K562 (cell line): ENCODE data around the gene MSRB2. TPM values are rescaled to one million over a fixed set of nuclear protein-coding genes. Genes with fewer than 3 reads are reported as not detected.
A peak's percentile ranks its signal among the peaks of the same experiment; 100 is the strongest.

Experiments
- ATAC-seq: fragments of 200-7000 bp; cut with Tn5 transposase; 3 replicates; pipeline ENCODE4 v1.9.1; 2020; ENCODE audit warnings: moderate library complexity
- BruUV-seq: library from RNA; stranded (reverse); fragments of 400-500 nt; replicated peaks from 2 replicates; lab custom pipeline; 2021; lab: Mats Ljungman, UMichigan
- CTCF ChIA-PET: fragments of 300-600 bp; formaldehyde crosslinking; extraction: SDS; loops from one replicate; lab custom pipeline; 2021; ENCODE audit warnings: low intra/inter-chr PET ratio; lab: Yijun Ruan, JAX
- POLR2A ChIA-PET: fragments of 300-600, 350-650 bp; sonication (Branson Sonifier 250); formaldehyde crosslinking; extraction: SDS; loops from one replicate; lab custom pipeline; 2021; ENCODE audit warnings: antibody characterized with exemption, inconsistent platforms; lab: Yijun Ruan, JAX
- DNase-seq, 4 experiments: peaks; one replicate each; pipeline versions ENCODE4 v3.0.0 to v3.0.0-alpha.2; 2011 to 2018; ENCODE audit warnings: low spot score in 3 of 4, mixed read lengths in 3 of 4; ENCODE audit errors: extremely low read depth in 1 of 4
- FAIRE-seq: peaks from 2 replicates; lab custom pipeline; 2011; peaks lifted over from hg19 to GRCh38; lab: Jason Lieb, UNC
- H2AFZ ChIP-seq: 2 replicates; pipeline ENCODE4 v1.6.0; 2011; ENCODE audit warnings: low read depth, low read length, control low read depth, inconsistent platforms
- H3K27ac ChIP-seq: fragments of 200-600 bp; 3 replicates; pipeline ENCODE4 v1.8.0; 2011; ENCODE audit warnings: low read depth, mild to moderate bottlenecking, control low read depth, inconsistent platforms, low read length, moderate library complexity, mixed read lengths; ENCODE audit errors: extremely low read depth
- H3K27me3 ChIP-seq, 2 experiments: fragments of 300-600 bp in 1 of 2; 2 replicates in 1 of 2; 3 replicates in 1 of 2; pipeline versions ENCODE4 v1.6.0 to v1.8.0; 2011; ENCODE audit warnings: inconsistent platforms in 2 of 2, low read length in 2 of 2, mild to moderate bottlenecking in 1 of 2, mixed read lengths in 1 of 2, moderate library complexity in 1 of 2; ENCODE audit not compliant: control insufficient read depth in 2 of 2, insufficient read depth in 2 of 2
- H3K36me3 ChIP-seq: fragments of 300-600 bp; 3 replicates; pipeline ENCODE4 v1.8.0; 2011; ENCODE audit warnings: mild to moderate bottlenecking, low read length, inconsistent platforms; ENCODE audit not compliant: control insufficient read depth, insufficient read depth
- H3K4me1 ChIP-seq, 2 experiments: fragments of 200-600 bp in 1 of 2; replicated peaks in 1 of 2; 2 replicates in 1 of 2; 3 replicates in 1 of 2; pipeline versions ENCODE4 v1.5.1 to v1.8.0; 2011; ENCODE audit warnings: inconsistent platforms in 2 of 2, low read length in 2 of 2, mild to moderate bottlenecking in 1 of 2, mixed read lengths in 1 of 2, moderate library complexity in 1 of 2; ENCODE audit not compliant: control insufficient read depth in 2 of 2, insufficient read depth in 2 of 2
- H3K4me2 ChIP-seq: 2 replicates; pipeline ENCODE4 v1.6.1; 2011; ENCODE audit warnings: low read length, control low read depth, inconsistent platforms, mixed read lengths; ENCODE audit not compliant: insufficient read depth
- H3K4me3 ChIP-seq: fragments of 200-600 bp; sonication (generic), shearing (Covaris generic); 2 replicates; pipeline ENCODE4 v1.5.1; 2016; ENCODE audit warnings: control low read depth, inconsistent platforms
- H3K79me2 ChIP-seq: fragments of 200-600 bp; 3 replicates; pipeline ENCODE4 v1.8.0; 2011; ENCODE audit warnings: low read length, inconsistent platforms; ENCODE audit not compliant: control insufficient read depth, insufficient read depth
- H3K9ac ChIP-seq, 2 experiments: 2 replicates each; pipeline versions ENCODE4 v1.6.0 to v1.6.1; 2011; ENCODE audit warnings: low read depth in 2 of 2, low read length in 2 of 2, control low read depth in 1 of 2, inconsistent platforms in 1 of 2, mild to moderate bottlenecking in 1 of 2, mixed read lengths in 1 of 2; ENCODE audit not compliant: insufficient read depth in 1 of 2
- H3K9me1 ChIP-seq: one replicate; pipeline ENCODE4 v1.6.0; 2011; ENCODE audit warnings: inconsistent platforms, mild to moderate bottlenecking, low read length, moderate library complexity; ENCODE audit not compliant: control insufficient read depth, insufficient read depth
- H3K9me3 ChIP-seq: replicated peaks from 2 replicates; pipeline ENCODE4 v1.5.1; 2011; ENCODE audit warnings: low read depth, low read length, inconsistent platforms; ENCODE audit not compliant: control insufficient read depth, insufficient read depth
- H4K20me1 ChIP-seq: replicated peaks from 2 replicates; pipeline ENCODE4 v1.6.1; 2011; ENCODE audit warnings: low read length, inconsistent platforms, mixed read lengths; ENCODE audit not compliant: control insufficient read depth, insufficient read depth
- CBX2 ChIP-seq: fragments of 200-600 bp; sonication (generic); IDR thresholded peaks from one replicate; pipeline ENCODE4 v1.6.1; 2012; ENCODE audit warnings: mild to moderate bottlenecking, low read length, inconsistent platforms; ENCODE audit not compliant: insufficient read depth, poor library complexity, severe bottlenecking
- CHD1 ChIP-seq: fragments of 200-600 bp; sonication (generic); IDR thresholded peaks from one replicate; pipeline ENCODE4 v1.6.1; 2012; ENCODE audit warnings: mild to moderate bottlenecking, moderate library complexity, low read length, inconsistent platforms
- E4F1 ChIP-seq: fragments of 250-450 bp; sonication (Bioruptor Pico); IDR thresholded peaks from 2 replicates; pipeline ENCODE4 v1.5.0; 2021; ENCODE audit warnings: mild to moderate bottlenecking, borderline replicate concordance
- HEY1 ChIP-seq: fragments of 250-450 bp; sonication (Bioruptor Pico); IDR thresholded peaks from 2 replicates; pipeline ENCODE4 v1.5.0; 2020; ENCODE audit warnings: mild to moderate bottlenecking, moderate library complexity, borderline replicate concordance
- MBD1 ChIP-seq: fragments of 250-450 bp; sonication (Bioruptor Pico); IDR thresholded peaks from 2 replicates; pipeline ENCODE4 v1.8.0; 2022; ENCODE audit warnings: inconsistent platforms
- POLR2AphosphoS2 ChIP-seq: IDR thresholded peaks from 2 replicates; pipeline ENCODE4 v1.6.1; 2012; ENCODE audit warnings: low read length, improper control_type of control experiment
- SRSF9 ChIP-seq: fragments of 200-400 bp; formaldehyde crosslinking; IDR thresholded peaks from 2 replicates; pipeline ENCODE4 v1.6.1; 2017; ENCODE audit warnings: low read depth, low read length, borderline replicate concordance
- TRIM24 ChIP-seq, 2 experiments: fragments of 450-650 bp; IDR thresholded peaks; 2 replicates each; pipeline ENCODE4 v1.6.1; 2016
- ZBTB34 ChIP-seq: fragments of 250-450 bp; sonication (Bioruptor Pico); IDR thresholded peaks from 2 replicates; pipeline ENCODE4 v1.8.0; 2021; ENCODE audit warnings: mild to moderate bottlenecking, moderate library complexity
- ZNF589 ChIP-seq: fragments of 200-800 bp; sonication (Bioruptor generic); IDR thresholded peaks from 2 replicates; pipeline ENCODE4 v1.6.1; 2016; ENCODE audit warnings: low read depth, missing genetic modification characterization, missing compliant biosample characterization
- WGBS: fragments of 100-300 bp; shearing (Covaris generic); methylation state at CpG from one replicate; pipeline ENCODE4 v1.1.6; 2016; ENCODE audit warnings: low coverage, mixed read lengths; ENCODE audit not compliant: insufficient coverage; ENCODE audit errors: missing lambda C conversion rate; 5-methylcytosine and 5-hydroxymethylcytosine counted together
- in situ Hi-C: fragments of 300-500 bp; cut with MboI; formaldehyde crosslinking; loops from 4 replicates; pipeline ENCODE4 v1.15.0; 2018; ENCODE audit warnings: inconsistent platforms, mixed read lengths
- intact Hi-C: fragments of 100-400 bp; cut with micrococcal nuclease; formaldehyde crosslinking; loops from 2 replicates; pipeline ENCODE4 v1.14.2; 2022
- polyA plus RNA-seq, 8 experiments: library from polyadenylated mRNA; depleted of rRNA in 4 of 8; stranded (reverse) in 5 of 8; unstranded in 3 of 8; fragments of >200 nt; fragmentation: Nextera tagmentation in 2 of 8; fragmentation: Illumina TruSeq in 1 of 8; extraction: Ambion mirVana in 2 of 8; extraction: Trizol in 1 of 8; gene quantifications; 2 replicates each; pipeline versions ENCODE4 v1.2.1 to v1.2.3, GENCODE V29; 2011 to 2014; ENCODE audit warnings: inconsistent platforms in 1 of 8, missing spikeins in 1 of 8
- total RNA-seq, 7 experiments: library from RNA; depleted of rRNA in 6 of 7; stranded (reverse); fragments of >200 nt in 6 of 7; fragmentation: Illumina TruSeq in 2 of 7; extraction: Trizol in 2 of 7; gene quantifications; 2 replicates each; pipeline versions ENCODE4 v1.2.1 to v1.2.3, GENCODE V29; 2011 to 2021; ENCODE audit warnings: low replicate concordance in 1 of 7

Gene MSRB2
- total and polyA plus RNA-seq, 9 of the 15 experiments (the other 6 are each of a cell fraction or from before 2014, with no cell fraction given): 1.5 to 22.3 (median 5.9) TPM

- no peak for TF ChIP-seq ZBTB34 (CRISPR knock-in tag)
Observed at GRCh38 chr10:23063045-23063972, 32.1 kb upstream of the MSRB2 start (continued).

GRCh38 chr10:23063973-23064812 lies 31.2 kb upstream of the MSRB2 start:
- Histone ChIP-seq H3K4me3 (no peak overlapping the region), H3K9me3 (no peaks in the 10 kb centered on the region), H2AFZ (peak overlapping the region; percentile 84)
- CTCF ChIA-PET: no interaction called here
- DNase-seq: no peak
- in situ Hi-C loops: loop anchor here (5.0 to 10.0 kb wide), 3 partner anchors 72 to 1059 kb away; partner anchors contain the start of gene DNAJC1
- WGBS: 68% methylated on average over 18 of the region's 20 CpGs
- TF ChIP-seq E4F1: no peak
- no peak for TF ChIP-seq POLR2AphosphoS2
- TF ChIP-seq TRIM24 (IDR thresholded peaks at IDR 0.05): no peak
- TF ChIP-seq SRSF9: no peak
- TF ChIP-seq ZNF589 (CRISPR knock-in tag): no peak
- no peak for TF ChIP-seq CHD1
- 0 out of 2 replicates have a peak, but pooled peaks have one; percentile 0 for TF ChIP-seq MBD1 (CRISPR knock-in tag)
- TF ChIP-seq CBX2: no peak
- no peak for TF ChIP-seq HEY1 (CRISPR knock-in tag)
- TF ChIP-seq, all 486 proteins: peak for 1
- POLR2A ChIA-PET: interaction anchor here (0.6 to 1.9 kb wide), 4 partner anchors 8 to 125 kb away, joined by 3 to 10 read pairs (median 4); no protein-coding TSS in a partner anchor
- no peak overlapping the region for H3K9ac ChIP-seq
- intact Hi-C loops: no loop called here
- FAIRE-seq (no peak), ATAC-seq (no peak)
- peak overlapping the region; percentile 66; the same call in 1 of the 2 replicates for H3K4me2 ChIP-seq
- no peaks in the 10 kb centered on the region for H4K20me1 ChIP-seq
- H3K27ac ChIP-seq: no peak overlapping the region
- no peaks in the 10 kb centered on the region for H3K36me3 ChIP-seq
- BruUV-seq: no TSS peak
- no peaks in the 10 kb centered on the region for H3K79me2 ChIP-seq
- H3K4me1 ChIP-seq: peaks cover 20 to 34% of the 10 kb centered on the region in 2 experiments
- H3K27me3 ChIP-seq: no peaks in the 10 kb centered on the region
- H3K9me1 ChIP-seq: no peaks in the 10 kb centered on the region
